ENCODE measurements around the gene C1orf216. TPM values are rescaled to one million over a fixed set of nuclear protein-coding genes. Genes with fewer than 3 reads are reported as not detected.

The C1orf216 gene
- total RNA-seq, 1 experiment from 2014 or later, result 10.1 TPM

GRCh38 chr1:35707601-35708440 lies 10.9 kb downstream of the C1orf216 start:
- ATAC-seq, result peak; percentile 64
- H3K27me3 Mint-ChIP-seq (ENCODE audit: low read depth), result peaks cover 48% of the 10 kb centered on the region
- CTCF ChIA-PET, result interaction anchor here (0.5 to 2.5 kb wide), 11 partner anchors 8 to 143 kb away, joined by 4 to 33 read pairs (median 6); partner anchors contain the start of genes C1orf216 and CLSPN
- peak; percentile 75 for DNase-seq (ENCODE audit: low spot score)
- POLR2A ChIA-PET, result interaction anchor here (0.5 to 1.6 kb wide), 3 partner anchors 10 to 436 kb away, joined by 3 to 8 read pairs (median 7); partner anchors contain the start of gene CLSPN
- no peaks in the 10 kb centered on the region for H3K36me3 Mint-ChIP-seq
- H3K27ac Mint-ChIP-seq, result no peak overlapping the region
- H3K4me1 Mint-ChIP-seq, result peaks cover 36% of the 10 kb centered on the region
- no peaks in the 10 kb centered on the region for H3K9me3 Mint-ChIP-seq
- H3K4me3 Mint-ChIP-seq, result peak overlapping the region; percentile 79
- TF ChIP-seq FOXK1 (CRISPR knock-in tag; IDR thresholded peaks at IDR 0.05) (0 out of 2 replicates have a peak, but pooled peaks have one; percentile 1), AR (CRISPR knock-in tag; IDR thresholded peaks at IDR 0.05) (no peak), ZNF416 (CRISPR knock-in tag; IDR thresholded peaks at IDR 0.05) (peak; percentile 40; the same call in 1 of the 2 replicates), OVOL2 (CRISPR knock-in tag; IDR thresholded peaks at IDR 0.05; ENCODE audit: borderline replicate concordance) (no peak), RORB (CRISPR knock-in tag; IDR thresholded peaks at IDR 0.05) (no peak), ZNF263 (CRISPR knock-in tag; IDR thresholded peaks at IDR 0.05; ENCODE audit: low read depth) (peak; percentile 91), MAX (CRISPR knock-in tag; IDR thresholded peaks at IDR 0.05) (0 out of 2 replicates have a peak, but pooled peaks have one; percentile 1), ZNF121 (CRISPR knock-in tag; IDR thresholded peaks at IDR 0.05) (no peak), SOX15 (CRISPR knock-in tag; IDR thresholded peaks at IDR 0.05) (no peak), PRRX2 (CRISPR knock-in tag; IDR thresholded peaks at IDR 0.05) (no peak), ZNF423 (CRISPR knock-in tag; IDR thresholded peaks at IDR 0.05) (peak; percentile 74)

DNA sequence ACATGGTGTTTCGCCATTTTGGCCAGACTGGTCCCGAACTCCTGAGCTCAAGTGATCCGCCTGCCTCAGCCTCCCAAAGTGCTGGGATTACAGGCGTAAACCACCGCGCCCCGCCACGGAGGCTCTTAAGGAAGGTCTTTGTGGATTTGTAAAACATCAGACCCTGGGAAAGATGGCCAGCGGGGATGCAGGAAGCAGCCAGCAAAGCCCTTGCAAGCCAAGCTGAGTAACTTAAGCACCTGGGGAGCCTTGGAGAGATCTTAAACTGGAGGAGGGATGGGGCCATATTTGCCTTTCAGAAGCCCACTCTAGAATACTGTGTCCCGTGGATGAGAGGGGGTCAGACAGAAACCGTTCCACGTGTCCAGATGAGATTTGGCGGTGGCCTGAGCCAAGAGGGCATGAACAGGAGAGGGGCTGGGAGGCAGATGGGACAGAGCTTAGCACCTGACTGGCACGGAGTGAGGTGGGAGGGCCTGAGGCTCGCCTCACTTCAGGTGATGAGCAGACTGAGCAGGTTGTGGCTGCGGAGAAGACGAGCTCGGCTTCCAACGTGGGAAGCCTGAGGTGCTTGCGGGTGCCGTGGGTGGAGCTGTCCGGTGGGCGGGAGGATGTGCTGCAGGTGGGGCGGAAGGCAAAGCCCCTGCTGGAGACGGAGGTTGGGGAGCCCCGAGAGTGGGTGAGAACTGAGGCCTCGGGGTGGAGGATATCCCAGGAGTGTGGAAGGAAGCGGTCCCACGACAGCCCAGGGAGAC lies 11.7 kb downstream of the C1orf216 start:
- DNase-seq (ENCODE audit: low spot score) (peak; percentile 53), ATAC-seq (peak; percentile 54)
- H3K36me3 Mint-ChIP-seq, result no peaks in the 10 kb centered on the region
- ChIA-PET POLR2A (interaction anchor here (0.5 to 1.6 kb wide), 4 partner anchors 11 to 436 kb away, joined by 3 to 8 read pairs (median 5); partner anchors contain the start of gene CLSPN), CTCF (interaction anchor here (1.1 to 2.5 kb wide), 9 partner anchors 9 to 142 kb away, joined by 4 to 33 read pairs (median 6); partner anchors contain the start of genes C1orf216 and CLSPN)
- H3K4me1 Mint-ChIP-seq, result peaks cover 41% of the 10 kb centered on the region
- H3K4me3 Mint-ChIP-seq, result peak overlapping the region; percentile 79
- peak overlapping the region; percentile 87 for H3K27ac Mint-ChIP-seq
- H3K27me3 Mint-ChIP-seq (ENCODE audit: low read depth), result peaks cover 46% of the 10 kb centered on the region
- no peaks in the 10 kb centered on the region for H3K9me3 Mint-ChIP-seq
- TF ChIP-seq, protein P1, sequence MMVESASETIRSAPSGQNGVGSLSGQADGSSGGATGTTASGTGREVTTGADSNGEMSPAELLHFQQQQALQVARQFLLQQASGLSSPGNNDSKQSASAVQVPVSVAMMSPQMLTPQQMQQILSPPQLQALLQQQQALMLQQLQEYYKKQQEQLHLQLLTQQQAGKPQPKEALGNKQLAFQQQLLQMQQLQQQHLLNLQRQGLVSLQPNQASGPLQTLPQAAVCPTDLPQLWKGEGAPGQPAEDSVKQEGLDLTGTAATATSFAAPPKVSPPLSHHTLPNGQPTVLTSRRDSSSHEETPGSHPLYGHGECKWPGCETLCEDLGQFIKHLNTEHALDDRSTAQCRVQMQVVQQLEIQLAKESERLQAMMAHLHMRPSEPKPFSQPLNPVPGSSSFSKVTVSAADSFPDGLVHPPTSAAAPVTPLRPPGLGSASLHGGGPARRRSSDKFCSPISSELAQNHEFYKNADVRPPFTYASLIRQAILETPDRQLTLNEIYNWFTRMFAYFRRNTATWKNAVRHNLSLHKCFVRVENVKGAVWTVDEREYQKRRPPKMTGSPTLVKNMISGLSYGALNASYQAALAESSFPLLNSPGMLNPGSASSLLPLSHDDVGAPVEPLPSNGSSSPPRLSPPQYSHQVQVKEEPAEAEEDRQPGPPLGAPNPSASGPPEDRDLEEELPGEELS (CRISPR knock-in tag; IDR thresholded peaks at IDR 0.05), result no peak
- no peak for TF ChIP-seq ZNF671 (CRISPR knock-in tag; IDR thresholded peaks at IDR 0.05)
- TF ChIP-seq, protein P2, sequence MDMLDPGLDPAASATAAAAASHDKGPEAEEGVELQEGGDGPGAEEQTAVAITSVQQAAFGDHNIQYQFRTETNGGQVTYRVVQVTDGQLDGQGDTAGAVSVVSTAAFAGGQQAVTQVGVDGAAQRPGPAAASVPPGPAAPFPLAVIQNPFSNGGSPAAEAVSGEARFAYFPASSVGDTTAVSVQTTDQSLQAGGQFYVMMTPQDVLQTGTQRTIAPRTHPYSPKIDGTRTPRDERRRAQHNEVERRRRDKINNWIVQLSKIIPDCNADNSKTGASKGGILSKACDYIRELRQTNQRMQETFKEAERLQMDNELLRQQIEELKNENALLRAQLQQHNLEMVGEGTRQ (CRISPR knock-in tag; IDR thresholded peaks at IDR 0.05), result 0 out of 2 replicates have a peak, but pooled peaks have one; percentile 8
- TF ChIP-seq AR (CRISPR knock-in tag; IDR thresholded peaks at IDR 0.05), result no peak

Data from WTC11 (cell line).